K562 (cell line): Measurements from ENCODE around the gene LAMA3. TPM values are rescaled to one million over a fixed set of nuclear protein-coding genes. Genes with fewer than 3 reads are reported as not detected.

Experiments used
- ATAC-seq: fragments of 200-7000 bp; cut with Tn5 transposase; 3 replicates; pipeline ENCODE4 v1.9.1; 2020; ENCODE audit warnings: moderate library complexity
- BruUV-seq: library from RNA; stranded (reverse); fragments of 400-500 nt; replicated peaks from 2 replicates; lab custom pipeline; 2021; lab: Mats Ljungman, UMichigan
- CTCF ChIA-PET: fragments of 300-600 bp; formaldehyde crosslinking; extraction: SDS; loops from one replicate; lab custom pipeline; 2021; ENCODE audit warnings: low intra/inter-chr PET ratio; lab: Yijun Ruan, JAX
- POLR2A ChIA-PET: fragments of 300-600, 350-650 bp; sonication (Branson Sonifier 250); formaldehyde crosslinking; extraction: SDS; loops from one replicate; lab custom pipeline; 2021; ENCODE audit warnings: antibody characterized with exemption, inconsistent platforms; lab: Yijun Ruan, JAX
- DNase-seq, 4 experiments: peaks; one replicate each; pipeline versions ENCODE4 v3.0.0 to v3.0.0-alpha.2; 2011 to 2018; ENCODE audit warnings: low spot score in 3 of 4, mixed read lengths in 3 of 4; ENCODE audit errors: extremely low read depth in 1 of 4
- FAIRE-seq: peaks from 2 replicates; lab custom pipeline; 2011; peaks lifted over from hg19 to GRCh38; lab: Jason Lieb, UNC
- H2AFZ ChIP-seq: 2 replicates; pipeline ENCODE4 v1.6.0; 2011; ENCODE audit warnings: low read depth, low read length, control low read depth, inconsistent platforms
- H3K27ac ChIP-seq: fragments of 200-600 bp; 3 replicates; pipeline ENCODE4 v1.8.0; 2011; ENCODE audit warnings: low read depth, mild to moderate bottlenecking, control low read depth, inconsistent platforms, low read length, moderate library complexity, mixed read lengths; ENCODE audit errors: extremely low read depth
- H3K27me3 ChIP-seq, 2 experiments: fragments of 300-600 bp in 1 of 2; 2 replicates in 1 of 2; 3 replicates in 1 of 2; pipeline versions ENCODE4 v1.6.0 to v1.8.0; 2011; ENCODE audit warnings: inconsistent platforms in 2 of 2, low read length in 2 of 2, mild to moderate bottlenecking in 1 of 2, mixed read lengths in 1 of 2, moderate library complexity in 1 of 2; ENCODE audit not compliant: control insufficient read depth in 2 of 2, insufficient read depth in 2 of 2
- H3K36me3 ChIP-seq: fragments of 300-600 bp; 3 replicates; pipeline ENCODE4 v1.8.0; 2011; ENCODE audit warnings: mild to moderate bottlenecking, low read length, inconsistent platforms; ENCODE audit not compliant: control insufficient read depth, insufficient read depth
- H3K4me1 ChIP-seq, 2 experiments: fragments of 200-600 bp in 1 of 2; replicated peaks in 1 of 2; 2 replicates in 1 of 2; 3 replicates in 1 of 2; pipeline versions ENCODE4 v1.5.1 to v1.8.0; 2011; ENCODE audit warnings: inconsistent platforms in 2 of 2, low read length in 2 of 2, mild to moderate bottlenecking in 1 of 2, mixed read lengths in 1 of 2, moderate library complexity in 1 of 2; ENCODE audit not compliant: control insufficient read depth in 2 of 2, insufficient read depth in 2 of 2
- H3K4me2 ChIP-seq: 2 replicates; pipeline ENCODE4 v1.6.1; 2011; ENCODE audit warnings: low read length, control low read depth, inconsistent platforms, mixed read lengths; ENCODE audit not compliant: insufficient read depth
- H3K4me3 ChIP-seq: fragments of 200-600 bp; sonication (generic), shearing (Covaris generic); 2 replicates; pipeline ENCODE4 v1.5.1; 2016; ENCODE audit warnings: control low read depth, inconsistent platforms
- H3K79me2 ChIP-seq: fragments of 200-600 bp; 3 replicates; pipeline ENCODE4 v1.8.0; 2011; ENCODE audit warnings: low read length, inconsistent platforms; ENCODE audit not compliant: control insufficient read depth, insufficient read depth
- H3K9ac ChIP-seq, 2 experiments: 2 replicates each; pipeline versions ENCODE4 v1.6.0 to v1.6.1; 2011; ENCODE audit warnings: low read depth in 2 of 2, low read length in 2 of 2, control low read depth in 1 of 2, inconsistent platforms in 1 of 2, mild to moderate bottlenecking in 1 of 2, mixed read lengths in 1 of 2; ENCODE audit not compliant: insufficient read depth in 1 of 2
- H3K9me1 ChIP-seq: one replicate; pipeline ENCODE4 v1.6.0; 2011; ENCODE audit warnings: inconsistent platforms, mild to moderate bottlenecking, low read length, moderate library complexity; ENCODE audit not compliant: control insufficient read depth, insufficient read depth
- H3K9me3 ChIP-seq: replicated peaks from 2 replicates; pipeline ENCODE4 v1.5.1; 2011; ENCODE audit warnings: low read depth, low read length, inconsistent platforms; ENCODE audit not compliant: control insufficient read depth, insufficient read depth
- H4K20me1 ChIP-seq: replicated peaks from 2 replicates; pipeline ENCODE4 v1.6.1; 2011; ENCODE audit warnings: low read length, inconsistent platforms, mixed read lengths; ENCODE audit not compliant: control insufficient read depth, insufficient read depth
- CTCF ChIP-seq, 3 experiments: IDR thresholded peaks in 2 of 3; conservative IDR thresholded peaks in 1 of 3; 2 replicates each; pipeline ENCODE4 v1.5.1; 2011 to 2012; ENCODE audit warnings: low read length in 3 of 3, mild to moderate bottlenecking in 3 of 3, control low read depth in 2 of 3, improper control_type of control experiment in 1 of 3, inconsistent platforms in 1 of 3, low read depth in 1 of 3, mixed read lengths in 1 of 3, moderate library complexity in 1 of 3; ENCODE audit not compliant: insufficient read depth in 2 of 3
- HIVEP1 ChIP-seq: fragments of 250-450 bp; sonication (Bioruptor Pico); IDR thresholded peaks from 2 replicates; pipeline ENCODE4 v1.4.0; 2020; ENCODE audit warnings: mild to moderate bottlenecking
- POU5F1 ChIP-seq: fragments of 150-350 bp; IDR thresholded peaks from 2 replicates; pipeline ENCODE4 v1.6.1; 2014; ENCODE audit warnings: borderline replicate concordance, low read length, low read depth, mild to moderate bottlenecking; ENCODE audit not compliant: partially characterized antibody
- SIN3B ChIP-seq: fragments of 450-650 bp; IDR thresholded peaks from 2 replicates; pipeline ENCODE4 v1.6.1; 2017; ENCODE audit warnings: low read depth, mild to moderate bottlenecking, moderate library complexity
- TGIF2 ChIP-seq: sonication (generic); formaldehyde crosslinking; IDR thresholded peaks from 2 replicates; pipeline ENCODE4 v1.8.1; 2022; ENCODE audit warnings: mild to moderate bottlenecking, missing genetic modification reagents, moderate library complexity
- TRIM25 ChIP-seq: fragments of 450-650 bp; IDR thresholded peaks from 2 replicates; pipeline ENCODE4 v1.7.0; 2016; ENCODE audit warnings: borderline replicate concordance
- XRCC5 ChIP-seq: fragments of 200-400 bp; formaldehyde crosslinking; IDR thresholded peaks from 2 replicates; pipeline ENCODE4 v1.6.1; 2017; ENCODE audit warnings: low read depth, mild to moderate bottlenecking, low read length
- ZFP30 ChIP-seq: fragments of 250-450 bp; sonication (Bioruptor Pico); IDR thresholded peaks from 2 replicates; pipeline ENCODE4 v1.8.0; 2022; ENCODE audit warnings: moderate library complexity, mild to moderate bottlenecking, inconsistent platforms, borderline replicate concordance
- WGBS: fragments of 100-300 bp; shearing (Covaris generic); methylation state at CpG from one replicate; pipeline ENCODE4 v1.1.6; 2016; ENCODE audit warnings: low coverage, mixed read lengths; ENCODE audit not compliant: insufficient coverage; ENCODE audit errors: missing lambda C conversion rate; 5-methylcytosine and 5-hydroxymethylcytosine counted together
- in situ Hi-C: fragments of 300-500 bp; cut with MboI; formaldehyde crosslinking; loops from 4 replicates; pipeline ENCODE4 v1.15.0; 2018; ENCODE audit warnings: inconsistent platforms, mixed read lengths
- intact Hi-C: fragments of 100-400 bp; cut with micrococcal nuclease; formaldehyde crosslinking; loops from 2 replicates; pipeline ENCODE4 v1.14.2; 2022
- polyA plus RNA-seq, 8 experiments: library from polyadenylated mRNA; depleted of rRNA in 4 of 8; stranded (reverse) in 5 of 8; unstranded in 3 of 8; fragments of >200 nt; fragmentation: Nextera tagmentation in 2 of 8; fragmentation: Illumina TruSeq in 1 of 8; extraction: Ambion mirVana in 2 of 8; extraction: Trizol in 1 of 8; gene quantifications; 2 replicates each; pipeline versions ENCODE4 v1.2.1 to v1.2.3, GENCODE V29; 2011 to 2014; ENCODE audit warnings: inconsistent platforms in 1 of 8, missing spikeins in 1 of 8
- total RNA-seq, 7 experiments: library from RNA; depleted of rRNA in 6 of 7; stranded (reverse); fragments of >200 nt in 6 of 7; fragmentation: Illumina TruSeq in 2 of 7; extraction: Trizol in 2 of 7; gene quantifications; 2 replicates each; pipeline versions ENCODE4 v1.2.1 to v1.2.3, GENCODE V29; 2011 to 2021; ENCODE audit warnings: low replicate concordance in 1 of 7
- TF ChIP-seq, protein P1 (sequence below): fragments of 250-450 bp; sonication (Bioruptor Pico); IDR thresholded peaks from 2 replicates; pipeline ENCODE4 v1.4.0; 2020; ENCODE audit warnings: mild to moderate bottlenecking

LAMA3 gene
- total and polyA plus RNA-seq, 9 of the 15 experiments (the other 6 are each of a cell fraction or from before 2014, with no cell fraction given), result 0.07 TPM; not detected in 8

DNA sequence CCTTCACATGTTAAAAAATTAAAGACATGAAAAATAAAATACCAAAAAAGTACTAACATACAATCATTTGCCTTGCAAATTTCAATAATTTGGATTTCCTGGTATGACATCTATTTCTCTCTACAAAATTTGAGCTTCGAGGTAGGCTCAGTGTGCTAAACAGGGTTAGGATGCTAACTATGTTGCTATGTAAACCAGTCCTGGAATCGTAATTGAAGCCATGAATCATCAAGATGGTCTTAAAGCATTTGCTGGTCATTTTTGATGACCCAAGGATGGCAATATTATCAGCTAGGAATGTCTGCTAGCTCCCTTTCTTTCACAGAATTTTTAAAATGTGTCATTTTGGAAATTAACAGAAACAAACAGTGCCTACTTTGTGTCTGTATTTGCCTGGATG, 217.4 kb downstream of the LAMA3 start:
- H3K79me2 ChIP-seq, result no peaks in the 10 kb centered on the region
- no peaks in the 10 kb centered on the region for H3K9me3 ChIP-seq
- no peaks in the 10 kb centered on the region for H4K20me1 ChIP-seq
- no peaks in the 10 kb centered on the region for H3K4me1 ChIP-seq
- ChIA-PET CTCF (no interaction called here), POLR2A (no interaction called here)
- no peak for ATAC-seq
- no peak overlapping the region for H3K27ac ChIP-seq
- no peaks in the 10 kb centered on the region; a peak in 1 of 5 replicates for H3K27me3 ChIP-seq
- H3K36me3 ChIP-seq, result no peaks in the 10 kb centered on the region
- H3K4me3 ChIP-seq, result no peak overlapping the region
- TF ChIP-seq HIVEP1 (CRISPR knock-in tag) (no peak), CTCF (IDR thresholded peaks at IDR 0.05 in 2 of 3, conservative IDR thresholded peaks at IDR 0.05 in 1 of 3; ENCODE audit: insufficient read depth in 2 of 3, low read depth in 1 of 3, low read length in 3 of 3) (no peak), XRCC5 (no peak), TGIF2 (CRISPR knock-in tag) (no peak), TRIM25 (no peak), ZFP30 (CRISPR knock-in tag) (no peak), POU5F1 (no peak), SIN3B (no peak)
- TF ChIP-seq, protein P1, sequence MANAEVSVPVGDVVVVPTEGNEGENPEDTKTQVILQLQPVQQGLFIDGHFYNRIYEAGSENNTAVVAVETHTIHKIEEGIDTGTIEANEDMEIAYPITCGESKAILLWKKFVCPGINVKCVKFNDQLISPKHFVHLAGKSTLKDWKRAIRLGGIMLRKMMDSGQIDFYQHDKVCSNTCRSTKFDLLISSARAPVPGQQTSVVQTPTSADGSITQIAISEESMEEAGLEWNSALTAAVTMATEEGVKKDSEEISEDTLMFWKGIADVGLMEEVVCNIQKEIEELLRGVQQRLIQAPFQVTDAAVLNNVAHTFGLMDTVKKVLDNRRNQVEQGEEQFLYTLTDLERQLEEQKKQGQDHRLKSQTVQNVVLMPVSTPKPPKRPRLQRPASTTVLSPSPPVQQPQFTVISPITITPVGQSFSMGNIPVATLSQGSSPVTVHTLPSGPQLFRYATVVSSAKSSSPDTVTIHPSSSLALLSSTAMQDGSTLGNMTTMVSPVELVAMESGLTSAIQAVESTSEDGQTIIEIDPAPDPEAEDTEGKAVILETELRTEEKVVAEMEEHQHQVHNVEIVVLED, result no peak
- TF ChIP-seq, all 486 proteins: peak for 0
- no peak overlapping the region for H3K4me2 ChIP-seq
- intact Hi-C loops, result no loop called here
- H3K9me1 ChIP-seq, result no peaks in the 10 kb centered on the region
- H2AFZ ChIP-seq, result no peak overlapping the region
- BruUV-seq, result no TSS peak
- in situ Hi-C loops, result no loop called here
- WGBS, result 0% methylated on average over 2 of the region's 2 CpGs
- DNase-seq, result no peak
- no peak overlapping the region for H3K9ac ChIP-seq
- no peak for FAIRE-seq
